ENCODE results near the gene AKT1. TPM values are rescaled to one million over a fixed set of nuclear protein-coding genes. Genes with fewer than 3 reads are reported as not detected.

Gene AKT1
- total and polyA plus RNA-seq, 7 donors, result 86.2 to 180 (median 116) TPM

DNA sequence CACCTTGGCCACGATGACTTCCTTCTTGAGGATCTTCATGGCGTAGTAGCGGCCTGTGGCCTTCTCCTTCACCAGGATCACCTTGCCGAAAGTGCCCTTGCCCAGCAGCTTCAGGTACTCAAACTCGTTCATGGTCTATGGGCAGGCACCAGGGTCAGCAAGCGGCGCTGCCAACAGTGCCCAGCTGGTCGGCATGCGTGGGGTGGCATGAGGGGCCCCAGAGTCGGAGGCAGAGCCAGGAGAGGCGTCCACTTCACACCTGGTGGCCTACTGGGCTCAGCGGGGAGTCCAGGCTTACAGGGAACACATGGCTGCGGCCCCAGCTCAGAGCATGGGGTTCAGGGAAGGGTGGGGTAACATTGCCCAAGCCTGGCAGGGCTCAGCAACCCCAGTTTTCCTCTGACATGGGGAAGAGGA lies 20.5 kb downstream of the AKT1 start:
- TF ChIP-seq POLR2A (IDR thresholded peaks at IDR 0.05), result no peak
- TF ChIP-seq EP300 (IDR thresholded peaks at IDR 0.05), result no peak
- TF ChIP-seq POLR2AphosphoS5 (IDR thresholded peaks at IDR 0.05), result no peak
- TF ChIP-seq, protein P1, sequence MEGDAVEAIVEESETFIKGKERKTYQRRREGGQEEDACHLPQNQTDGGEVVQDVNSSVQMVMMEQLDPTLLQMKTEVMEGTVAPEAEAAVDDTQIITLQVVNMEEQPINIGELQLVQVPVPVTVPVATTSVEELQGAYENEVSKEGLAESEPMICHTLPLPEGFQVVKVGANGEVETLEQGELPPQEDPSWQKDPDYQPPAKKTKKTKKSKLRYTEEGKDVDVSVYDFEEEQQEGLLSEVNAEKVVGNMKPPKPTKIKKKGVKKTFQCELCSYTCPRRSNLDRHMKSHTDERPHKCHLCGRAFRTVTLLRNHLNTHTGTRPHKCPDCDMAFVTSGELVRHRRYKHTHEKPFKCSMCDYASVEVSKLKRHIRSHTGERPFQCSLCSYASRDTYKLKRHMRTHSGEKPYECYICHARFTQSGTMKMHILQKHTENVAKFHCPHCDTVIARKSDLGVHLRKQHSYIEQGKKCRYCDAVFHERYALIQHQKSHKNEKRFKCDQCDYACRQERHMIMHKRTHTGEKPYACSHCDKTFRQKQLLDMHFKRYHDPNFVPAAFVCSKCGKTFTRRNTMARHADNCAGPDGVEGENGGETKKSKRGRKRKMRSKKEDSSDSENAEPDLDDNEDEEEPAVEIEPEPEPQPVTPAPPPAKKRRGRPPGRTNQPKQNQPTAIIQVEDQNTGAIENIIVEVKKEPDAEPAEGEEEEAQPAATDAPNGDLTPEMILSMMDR (IDR thresholded peaks at IDR 0.05), result no peak
- no peaks in the 10 kb centered on the region for H3K9me3 ChIP-seq
- intact Hi-C loops (cut with DNase I), result no loop called here
- 90 to 93% methylated on average over 13 of the region's 13 CpGs for WGBS, 2 donors
- peaks cover 8 to 81% (median 41%) of the 10 kb centered on the region in 4 donors for H3K36me3 ChIP-seq
- no peak for DNase-seq
- H3K4me3 ChIP-seq, result no peak overlapping the region
- H3K27ac ChIP-seq, result no peak overlapping the region
- H3K4me1 ChIP-seq, result no peaks in the 10 kb centered on the region
- no peaks in the 10 kb centered on the region for H3K27me3 ChIP-seq

DNA sequence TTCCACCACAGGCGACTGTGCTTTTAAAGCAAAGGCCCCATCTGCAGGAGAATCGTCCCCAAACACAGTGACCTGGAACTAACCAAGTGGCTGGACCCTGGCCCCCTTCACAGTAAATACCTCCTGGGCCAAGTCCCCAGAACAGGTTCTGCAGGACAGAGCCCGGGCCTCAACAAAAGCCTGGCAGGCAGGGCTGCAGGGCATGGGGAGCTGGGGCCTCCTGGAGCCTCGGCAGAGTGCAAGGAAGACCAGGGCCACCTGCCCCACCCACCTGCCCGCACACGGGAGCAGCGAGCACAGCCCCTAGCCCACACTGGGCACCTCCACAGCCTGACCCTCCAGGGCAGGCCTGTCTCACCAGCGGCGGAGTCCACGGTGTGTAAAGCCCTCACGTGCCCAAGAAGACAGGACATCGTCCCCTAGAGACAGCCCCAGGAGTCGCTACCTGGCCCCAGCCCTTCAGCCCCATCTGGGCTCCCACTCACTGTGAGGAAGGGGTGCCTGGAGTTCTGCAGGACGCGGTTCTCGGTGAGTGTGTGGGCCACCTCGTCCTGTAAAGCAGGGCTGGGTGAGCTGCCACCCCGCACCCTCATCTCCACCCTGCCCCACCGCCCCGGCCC lies 21.0 kb downstream of the AKT1 start:
- TF ChIP-seq POLR2A (IDR thresholded peaks at IDR 0.05), result no peak
- TF ChIP-seq EP300 (IDR thresholded peaks at IDR 0.05), result no peak
- TF ChIP-seq, protein P1 (IDR thresholded peaks at IDR 0.05), result no peak
- no peak for TF ChIP-seq POLR2AphosphoS5 (IDR thresholded peaks at IDR 0.05)
- Histone ChIP-seq H3K9me3 (no peaks in the 10 kb centered on the region), H3K4me1 (no peaks in the 10 kb centered on the region), H3K4me3 (no peak overlapping the region), H3K27ac (no peak overlapping the region), H3K36me3 (peaks cover 8 to 77% (median 41%) of the 10 kb centered on the region in 4 donors), H3K27me3 (no peaks in the 10 kb centered on the region)
- no peak for DNase-seq
- 82 to 88% methylated on average over 20 of the region's 20 CpGs for WGBS, 2 donors
- intact Hi-C loops (cut with DNase I), result no loop called here

DNA sequence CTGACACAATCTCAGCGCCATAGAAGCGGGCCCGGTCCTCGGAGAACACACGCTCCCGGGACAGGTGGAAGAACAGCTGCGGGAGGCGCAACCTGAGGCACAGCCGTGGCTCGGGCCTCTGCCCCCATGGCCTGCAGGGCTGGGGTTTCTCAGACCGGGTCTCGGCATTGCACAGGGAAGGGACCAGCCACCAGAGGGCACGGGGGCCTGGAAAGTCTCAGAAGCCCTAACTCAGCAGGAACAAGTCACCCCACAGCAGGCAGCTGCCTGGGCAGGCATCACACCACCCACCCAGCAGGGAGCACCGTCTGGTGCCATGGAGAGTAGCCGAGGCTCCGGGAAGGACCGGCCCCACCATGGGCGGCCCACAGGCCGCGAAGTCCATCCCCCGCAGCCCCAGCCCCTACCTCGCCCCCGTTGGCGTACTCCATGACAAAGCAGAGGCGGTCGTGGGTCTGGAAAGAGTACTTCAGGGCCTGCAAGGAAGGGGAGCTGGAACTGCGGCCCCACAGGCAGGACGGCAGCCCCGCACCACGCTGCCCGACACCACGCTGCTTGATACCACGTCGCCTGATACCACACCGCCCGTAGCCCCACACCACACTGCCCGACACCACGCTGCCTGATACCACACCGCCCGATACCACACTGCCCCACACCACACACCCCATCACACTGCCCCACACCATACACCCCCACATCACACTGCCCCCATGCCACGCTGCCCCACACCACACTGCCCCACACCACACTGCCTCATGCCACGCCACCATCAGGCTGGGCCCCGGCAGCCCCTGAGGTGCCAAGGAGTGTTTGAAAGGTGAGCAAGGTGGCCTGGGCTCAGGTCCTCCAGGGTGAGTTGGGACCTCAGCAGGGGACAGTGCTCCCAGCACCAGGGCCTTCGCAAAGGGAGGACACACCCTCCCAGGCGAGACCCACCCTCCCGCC lies 21.8 kb downstream of the AKT1 start:
- no peak for TF ChIP-seq POLR2AphosphoS5 (IDR thresholded peaks at IDR 0.05)
- TF ChIP-seq POLR2A (IDR thresholded peaks at IDR 0.05), result no peak
- TF ChIP-seq, protein P1 (IDR thresholded peaks at IDR 0.05), result no peak
- no peak for TF ChIP-seq EP300 (IDR thresholded peaks at IDR 0.05)
- 92% methylated on average over 46 of the region's 46 CpGs for WGBS, 2 donors
- no peak for DNase-seq
- Histone ChIP-seq H3K27ac (no peak overlapping the region), H3K9me3 (no peaks in the 10 kb centered on the region), H3K27me3 (no peaks in the 10 kb centered on the region), H3K4me3 (no peak overlapping the region), H3K4me1 (peaks cover 0 to 3% (median 2%) of the 10 kb centered on the region in 4 donors), H3K36me3 (peaks cover 8 to 69% (median 38%) of the 10 kb centered on the region in 4 donors)
- intact Hi-C loops (cut with DNase I), result no loop called here

DNA sequence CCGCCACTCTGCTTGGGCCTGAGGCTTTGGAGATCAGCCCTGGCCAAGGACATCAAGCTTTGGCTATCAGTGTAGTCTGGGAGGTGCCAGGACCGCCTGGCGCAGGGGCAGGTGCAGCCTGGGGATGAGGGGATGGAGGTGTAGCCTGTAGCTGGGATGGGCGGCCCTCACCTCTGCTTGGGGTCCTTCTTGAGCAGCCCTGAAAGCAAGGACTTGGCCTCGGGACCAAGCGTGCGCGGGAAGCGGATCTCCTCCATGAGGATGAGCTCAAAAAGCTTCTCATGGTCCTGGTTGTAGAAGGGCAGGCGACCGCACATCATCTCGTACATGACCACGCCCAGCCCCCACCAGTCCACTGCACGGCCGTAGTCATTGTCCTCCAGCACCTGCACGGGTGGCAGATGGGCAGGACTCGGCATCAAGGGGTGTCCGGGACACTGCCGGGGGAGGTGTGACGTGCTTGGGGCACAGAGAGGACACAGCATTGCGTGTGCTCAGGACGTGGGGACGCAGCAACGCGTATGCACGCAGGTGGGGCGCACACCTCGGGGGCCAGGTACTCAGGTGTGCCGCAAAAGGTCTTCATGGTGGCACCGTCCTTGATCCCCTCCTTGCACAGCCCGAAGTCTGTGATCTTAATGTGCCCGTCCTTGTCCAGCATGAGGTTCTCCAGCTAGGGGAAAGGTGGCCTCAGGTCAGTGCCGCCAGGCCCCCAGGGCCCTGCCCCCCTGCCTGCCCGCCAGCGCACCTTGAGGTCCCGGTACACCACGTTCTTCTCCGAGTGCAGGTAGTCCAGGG lies 22.6 kb downstream of the AKT1 start:
- H3K36me3 ChIP-seq, result peaks cover 8 to 68% (median 38%) of the 10 kb centered on the region in 4 donors
- H3K27me3 ChIP-seq, result no peaks in the 10 kb centered on the region
- intact Hi-C loops (cut with DNase I), result loop anchor here (1.0 kb wide), 1 partner anchor 48 kb away; no protein-coding TSS in a partner anchor
- H3K9me3 ChIP-seq, result no peaks in the 10 kb centered on the region
- 93 to 96% methylated on average over 38 of the region's 38 CpGs for WGBS, 2 donors
- H3K4me3 ChIP-seq, result no peak overlapping the region
- TF ChIP-seq EP300 (IDR thresholded peaks at IDR 0.05), result no peak
- TF ChIP-seq, protein P1 (IDR thresholded peaks at IDR 0.05), result no peak
- no peak for DNase-seq
- peaks cover 0 to 10% (median 9%) of the 10 kb centered on the region in 4 donors for H3K4me1 ChIP-seq
- H3K27ac ChIP-seq, result no peak overlapping the region
